ENCODE measurements around the gene ADH1C. TPM values are rescaled to one million over a fixed set of nuclear protein-coding genes. Genes with fewer than 3 reads are reported as not detected.

ADH1C gene
- total RNA-seq, 2 experiments from 2014 or later, result not detected

GRCh38 chr4:99399017-99399416 lies 46.5 kb upstream of the ADH1C start:
- Histone ChIP-seq H3K4me2 (ENCODE audit: low read length) (no peak overlapping the region), H3K36me3 (ENCODE audit: insufficient read depth, low read length) (no peaks in the 10 kb centered on the region), H3K9me2 (ENCODE audit: insufficient read depth, low read length) (no peaks in the 10 kb centered on the region), H3K4me1 (ENCODE audit: insufficient read depth, low read length, poor library complexity, severe bottlenecking) (no peaks in the 10 kb centered on the region), H2AFZ (ENCODE audit: low read length) (no peak overlapping the region), H3K79me2 (ENCODE audit: insufficient read depth, low read depth, low read length) (no peaks in the 10 kb centered on the region), H3K9me3 (ENCODE audit: low read length) (no peaks in the 10 kb centered on the region), H3K27ac (ENCODE audit: low read depth, low read length, poor library complexity, severe bottlenecking) (no peak overlapping the region), H4K20me1 (ENCODE audit: insufficient read depth, low read length) (no peaks in the 10 kb centered on the region), H3K4me3 (ENCODE audit: low read depth, low read length, poor library complexity, severe bottlenecking) (no peak overlapping the region)
- intact Hi-C loops (cut with micrococcal nuclease; ENCODE audit: unreplicated experiment), result no loop called here
- no TSS peak for BruUV-seq (replicated peaks)
- no peak for DNase-seq (ENCODE audit: low spot score)
- TF ChIP-seq EZH2phosphoT487 (IDR thresholded peaks at IDR 0.05; ENCODE audit: borderline replicate concordance, low read depth, low read length) (no peak), CTCF (conservative IDR thresholded peaks at IDR 0.05; ENCODE audit: low read length) (no peak)
- ChIA-PET CTCF (ENCODE audit: unreplicated experiment) (no interaction called here), POLR2A (no interaction called here)

- Histone ChIP-seq H2AFZ (ENCODE audit: low read length) (no peak overlapping the region), H3K36me3 (ENCODE audit: insufficient read depth, low read length) (no peaks in the 10 kb centered on the region), H3K4me1 (ENCODE audit: insufficient read depth, low read length, poor library complexity, severe bottlenecking) (no peaks in the 10 kb centered on the region), H3K4me2 (ENCODE audit: low read length) (no peak overlapping the region), H3K9me3 (ENCODE audit: low read length) (no peaks in the 10 kb centered on the region), H3K27ac (ENCODE audit: low read depth, low read length, poor library complexity, severe bottlenecking) (no peak overlapping the region), H4K20me1 (ENCODE audit: insufficient read depth, low read length) (no peaks in the 10 kb centered on the region), H3K79me2 (ENCODE audit: insufficient read depth, low read depth, low read length) (no peaks in the 10 kb centered on the region), H3K4me3 (ENCODE audit: low read depth, low read length, poor library complexity, severe bottlenecking) (no peak overlapping the region), H3K9me2 (ENCODE audit: insufficient read depth, low read length) (no peaks in the 10 kb centered on the region)
- no peak for DNase-seq (ENCODE audit: low spot score)
- TF ChIP-seq CTCF (conservative IDR thresholded peaks at IDR 0.05; ENCODE audit: low read length), result no peak
- no peak for TF ChIP-seq EZH2phosphoT487 (IDR thresholded peaks at IDR 0.05; ENCODE audit: borderline replicate concordance, low read depth, low read length)
- BruUV-seq (replicated peaks), result no TSS peak
- ChIA-PET POLR2A (interaction anchor here (0.6 kb wide), 1 partner anchor 293 kb away, joined by 3 read pairs; no protein-coding TSS in a partner anchor), CTCF (ENCODE audit: unreplicated experiment) (no interaction called here)
- intact Hi-C loops (cut with micrococcal nuclease; ENCODE audit: unreplicated experiment), result no loop called here
These were observed 43.2 kb upstream of the ADH1C start for GRCh38 chr4:99395595-99396364.

- H3K4me3 ChIP-seq (ENCODE audit: low read depth, low read length, poor library complexity, severe bottlenecking), result no peak overlapping the region
- H3K4me1 ChIP-seq (ENCODE audit: insufficient read depth, low read length, poor library complexity, severe bottlenecking), result no peaks in the 10 kb centered on the region
- BruUV-seq (replicated peaks), result no TSS peak
- no peak for TF ChIP-seq EZH2phosphoT487 (IDR thresholded peaks at IDR 0.05; ENCODE audit: borderline replicate concordance, low read depth, low read length)
- TF ChIP-seq CTCF (conservative IDR thresholded peaks at IDR 0.05; ENCODE audit: low read length), result no peak
- ChIA-PET CTCF (ENCODE audit: unreplicated experiment) (no interaction called here), POLR2A (no interaction called here)
- H3K79me2 ChIP-seq (ENCODE audit: insufficient read depth, low read depth, low read length), result no peaks in the 10 kb centered on the region
- no peak for DNase-seq (ENCODE audit: low spot score)
- no peaks in the 10 kb centered on the region for H3K9me2 ChIP-seq (ENCODE audit: insufficient read depth, low read length)
- intact Hi-C loops (cut with micrococcal nuclease; ENCODE audit: unreplicated experiment), result no loop called here
- H3K27ac ChIP-seq (ENCODE audit: low read depth, low read length, poor library complexity, severe bottlenecking), result no peak overlapping the region
- H3K9me3 ChIP-seq (ENCODE audit: low read length), result no peaks in the 10 kb centered on the region
- H3K4me2 ChIP-seq (ENCODE audit: low read length), result no peak overlapping the region
- H3K36me3 ChIP-seq (ENCODE audit: insufficient read depth, low read length), result no peaks in the 10 kb centered on the region
- H2AFZ ChIP-seq (ENCODE audit: low read length), result no peak overlapping the region
- no peaks in the 10 kb centered on the region for H4K20me1 ChIP-seq (ENCODE audit: insufficient read depth, low read length)
These were observed 42.4 kb upstream of the ADH1C start for GRCh38 chr4:99394896-99395295.

Data from OCI-LY7 (cell line).